ENCODE data around the gene ANKRD9.

ANKRD9 gene

DNA sequence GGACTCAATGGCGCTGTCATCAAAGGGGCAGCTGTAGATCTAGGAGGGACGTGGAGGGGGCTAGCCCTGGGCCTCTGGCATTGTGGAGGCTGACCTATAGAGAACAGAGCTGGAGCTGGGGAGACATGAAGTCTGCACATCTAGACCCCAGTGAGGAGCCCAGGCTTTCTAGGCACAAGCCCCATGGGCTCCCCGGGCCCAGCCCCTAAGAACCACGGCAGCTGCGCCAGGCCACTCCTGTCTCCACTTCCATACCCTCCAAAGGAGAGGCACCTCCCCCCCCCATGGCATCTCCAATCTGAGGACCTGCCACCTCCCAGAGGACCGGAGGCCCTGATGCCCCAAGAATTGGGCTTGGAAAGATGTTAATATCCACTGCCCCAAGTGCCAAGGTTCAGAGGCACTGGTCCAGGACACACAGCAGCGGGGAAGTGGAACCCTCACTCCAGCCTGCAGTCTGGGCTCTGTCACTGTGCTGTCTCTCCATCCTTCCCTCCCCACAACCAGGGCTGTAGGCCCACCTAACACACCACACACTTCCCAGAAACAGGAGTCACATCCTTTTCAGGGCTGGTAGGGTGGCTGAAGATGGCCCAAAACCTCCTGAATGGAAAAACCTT lies 4.5 kb downstream of the ANKRD9 start:
- no peak for DNase-seq (ENCODE audit: low read depth)
- no peak for TF ChIP-seq CTCF (IDR thresholded peaks at IDR 0.05; ENCODE audit: control insufficient read depth, insufficient read depth, low read depth, low read length, missing control alignments)

GRCh38 chr14:102504328-102504999 lies 5.1 kb downstream of the ANKRD9 start:
- no peak for TF ChIP-seq CTCF (IDR thresholded peaks at IDR 0.05; ENCODE audit: control insufficient read depth, insufficient read depth, low read depth, low read length, missing control alignments)

More for the DNA sequence above, 4.5 kb downstream of the ANKRD9 start:
- no peak overlapping the region for H3K4me3 ChIP-seq (ENCODE audit: control insufficient read depth, low read depth, low read length)

DNA sequence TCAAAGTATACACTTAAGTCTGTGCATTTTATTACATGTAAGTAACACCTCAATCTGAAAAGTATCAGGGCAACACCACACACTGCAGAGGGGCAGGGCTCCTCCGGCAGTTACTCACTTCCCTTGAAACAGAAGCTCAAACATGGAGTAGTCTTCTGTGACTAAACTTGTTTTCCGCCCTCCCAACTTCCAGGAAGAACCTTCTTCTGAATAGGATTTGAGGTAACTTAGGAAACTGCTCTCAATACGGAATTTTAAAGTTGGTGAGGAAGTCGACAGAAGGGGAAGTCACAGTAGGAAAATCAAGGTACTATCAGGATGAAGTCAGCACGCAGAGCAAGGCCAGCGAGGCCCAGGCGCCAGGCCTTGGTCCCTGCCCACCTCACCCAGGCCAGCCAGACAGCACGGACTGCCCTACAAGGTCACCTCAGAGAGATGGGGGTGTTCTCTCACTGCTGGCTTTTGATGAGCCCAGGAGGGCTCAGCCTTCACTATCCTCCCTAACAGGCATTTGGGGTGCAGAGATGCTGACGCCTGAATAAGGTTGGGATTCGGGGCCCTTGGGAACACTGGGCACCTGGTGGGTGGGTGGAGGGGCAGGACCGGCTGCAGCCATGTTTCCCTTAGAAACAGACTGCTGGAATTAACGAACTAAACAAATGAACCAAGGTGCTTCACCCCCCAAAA lies 5.8 kb downstream of the ANKRD9 start:
- DNase-seq (ENCODE audit: low read depth), result no peak
- no peak overlapping the region for H3K4me3 ChIP-seq (ENCODE audit: control insufficient read depth, low read depth, low read length)
- no peak for TF ChIP-seq CTCF (IDR thresholded peaks at IDR 0.05; ENCODE audit: control insufficient read depth, insufficient read depth, low read depth, low read length, missing control alignments)

More at GRCh38 chr14:102504328-102504999, 5.1 kb downstream of the ANKRD9 start:
- DNase-seq (ENCODE audit: low read depth), result no peak
- H3K4me3 ChIP-seq (ENCODE audit: control insufficient read depth, low read depth, low read length), result no peak overlapping the region

DNA sequence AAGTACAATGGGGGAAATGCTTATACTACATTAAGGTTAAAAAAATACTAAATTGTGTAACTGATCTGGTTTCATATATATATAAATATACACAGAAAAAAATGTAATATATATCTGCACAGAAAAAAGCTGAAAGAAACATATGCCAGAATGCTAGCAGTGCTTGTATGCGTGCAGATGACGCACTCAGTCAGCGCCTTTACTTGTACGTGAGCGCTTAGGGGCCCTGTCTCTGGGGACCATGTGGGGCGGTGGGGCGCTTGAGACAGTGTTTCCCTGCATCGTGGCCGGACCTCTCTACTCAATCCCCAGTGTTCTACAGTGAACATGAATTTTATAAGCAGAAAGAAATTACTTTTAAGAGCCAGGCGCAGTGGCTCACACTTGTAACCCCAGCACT lies 7.0 kb downstream of the ANKRD9 start:
- no peak overlapping the region for H3K4me3 ChIP-seq (ENCODE audit: control insufficient read depth, low read depth, low read length)
- no peak for DNase-seq (ENCODE audit: low read depth)
- TF ChIP-seq CTCF (IDR thresholded peaks at IDR 0.05; ENCODE audit: control insufficient read depth, insufficient read depth, low read depth, low read length, missing control alignments), result no peak

- peak; percentile 8 for TF ChIP-seq CTCF (IDR thresholded peaks at IDR 0.05; ENCODE audit: control insufficient read depth, insufficient read depth, low read depth, low read length, missing control alignments)
- DNase-seq (ENCODE audit: low read depth), result no peak
- H3K4me3 ChIP-seq (ENCODE audit: control insufficient read depth, low read depth, low read length), result no peak overlapping the region
Observed at GRCh38 chr14:102501751-102502315, 7.7 kb downstream of the ANKRD9 start.

- TF ChIP-seq CTCF (IDR thresholded peaks at IDR 0.05; ENCODE audit: control insufficient read depth, insufficient read depth, low read depth, low read length, missing control alignments), result no peak
- no peak for DNase-seq (ENCODE audit: low read depth)
Observed at GRCh38 chr14:102500713-102501112, 8.9 kb downstream of the ANKRD9 start.

More at GRCh38 chr14:102500713-102501112, 8.9 kb downstream of the ANKRD9 start:
- no peak overlapping the region for H3K4me3 ChIP-seq (ENCODE audit: control insufficient read depth, low read depth, low read length)
